Measurements from ENCODE around the gene KYAT1. TPM values are rescaled to one million over a fixed set of nuclear protein-coding genes. Genes with fewer than 3 reads are reported as not detected.
A peak's percentile ranks its signal among the peaks of the same experiment; 100 is the strongest.
"Not testable (repeated sequence)": the region's sequence is repeated elsewhere in the genome, so short reads cannot be mapped to it uniquely, and the experiment has no call there.

The KYAT1 gene
- total RNA-seq, 2 donors from 2014 or later, result 10.4 to 10.8 TPM

GRCh38 chr9:128854454-128854853, 27.3 kb downstream of the KYAT1 start:
- not testable (repeated sequence) for ATAC-seq, DNase-seq
- intact Hi-C loops (cut with DNase I), result loop anchor here in 1 of 2 donors (5.0 kb wide), 1 partner anchor 163 kb away; no protein-coding TSS in a partner anchor

GRCh38 chr9:128852646-128853045, 29.1 kb downstream of the KYAT1 start:
- intact Hi-C loops (cut with DNase I), result loop anchor here in 1 of 2 donors (5.0 kb wide), 1 partner anchor 165 kb away; no protein-coding TSS in a partner anchor
- not testable (repeated sequence) for ATAC-seq

GRCh38 chr9:128851779-128852600, 29.8 kb downstream of the KYAT1 start:
- ATAC-seq, DNase-seq: not testable (repeated sequence)
- intact Hi-C loops (cut with DNase I), result loop anchor here in 1 of 2 donors (5.0 kb wide), 1 partner anchor 165 kb away; no protein-coding TSS in a partner anchor

More at GRCh38 chr9:128852646-128853045, 29.1 kb downstream of the KYAT1 start:
- not testable (repeated sequence) for DNase-seq

- intact Hi-C loops (cut with DNase I), result loop anchor here in 1 of 2 donors (5.0 kb wide), 1 partner anchor 166 kb away; no protein-coding TSS in a partner anchor
- not testable (repeated sequence) for DNase-seq, ATAC-seq
Observed at GRCh38 chr9:128851024-128851423, 30.7 kb downstream of the KYAT1 start.

GRCh38 chr9:128847803-128848202, 33.9 kb downstream of the KYAT1 start:
- ATAC-seq (no peak), DNase-seq (no peak)
- intact Hi-C loops (cut with DNase I), result no loop called here

GRCh38 chr9:128846680-128847030, 35.1 kb downstream of the KYAT1 start:
- ATAC-seq (no peak), DNase-seq (no peak)
- intact Hi-C loops (cut with DNase I), result no loop called here

- DNase-seq, result no peak
- no peak for ATAC-seq
- intact Hi-C loops (cut with DNase I), result no loop called here
Observed at GRCh38 chr9:128845186-128845931, 36.4 kb downstream of the KYAT1 start.

GRCh38 chr9:128843171-128843570, 38.6 kb downstream of the KYAT1 start:
- ATAC-seq; intact Hi-C loops (cut with DNase I); DNase-seq: not testable (repeated sequence)

GRCh38 chr9:128841694-128842492, 39.9 kb downstream of the KYAT1 start:
- intact Hi-C loops (cut with DNase I), result no loop called here
- DNase-seq, result no peak
- no peak for ATAC-seq

- intact Hi-C loops (cut with DNase I), result no loop called here
- no peak for DNase-seq
- ATAC-seq, result no peak
Observed at GRCh38 chr9:128840524-128840923, 41.2 kb downstream of the KYAT1 start.

- no peak for ATAC-seq
- DNase-seq, result no peak
- intact Hi-C loops (cut with DNase I), result no loop called here
Observed at GRCh38 chr9:128838338-128838737, 43.4 kb downstream of the KYAT1 start.

- intact Hi-C loops (cut with DNase I), result no loop called here
- DNase-seq (no peak), ATAC-seq (no peak)
Observed at GRCh38 chr9:128836509-128837145, 45.1 kb downstream of the KYAT1 start.

- ATAC-seq, result no peak
- DNase-seq, result no peak
- intact Hi-C loops (cut with DNase I), result no loop called here
Observed at GRCh38 chr9:128835246-128836210, 46.2 kb downstream of the KYAT1 start.

- intact Hi-C loops (cut with DNase I), result no loop called here
- DNase-seq (no peak), ATAC-seq (no peak)
Observed at GRCh38 chr9:128833696-128834095, 48.1 kb downstream of the KYAT1 start.

GRCh38 chr9:128829477-128830251, 52.1 kb downstream of the KYAT1 start, which contains the start of gene SPOUT1:
Gene SPOUT1 (minus strand): TSS chr9:128829794. CDS start chr9:128829780, 14 bp downstream.
- intact Hi-C loops (cut with DNase I), result no loop called here
- ATAC-seq (peak; percentile 99 to 100), DNase-seq (peak; percentile 94)

GRCh38 chr9:128828719-128829452, 52.9 kb downstream of the KYAT1 start:
- intact Hi-C loops (cut with DNase I), result no loop called here
- ATAC-seq (peak in 1 of 2 donors; percentile 1), DNase-seq (no peak)

Measured in left cardiac atrium (tissue), 4 donors.